Skeletal muscle tissue (tissue), 4 donors: Measurements from ENCODE around the gene ADGRG3. TPM values are rescaled to one million over a fixed set of nuclear protein-coding genes. Genes with fewer than 3 reads are reported as not detected.

Experiments used
- H3K27ac ChIP-seq: one replicate; pipeline ENCODE4 v1.7.0; 2013; ENCODE audit warnings: mild to moderate bottlenecking, low read depth, low read length, inconsistent platforms
- H3K27me3 ChIP-seq, 3 donors: one replicate each; pipeline ENCODE4 v1.7.0; 2013; ENCODE audit warnings: low read length in 3 of 3; ENCODE audit not compliant: control insufficient read depth in 3 of 3, insufficient read depth in 3 of 3
- H3K36me3 ChIP-seq, 3 donors: one replicate each; pipeline ENCODE4 v1.7.0; 2013; ENCODE audit warnings: low read length in 3 of 3; ENCODE audit not compliant: control insufficient read depth in 3 of 3, insufficient read depth in 3 of 3
- H3K4me1 ChIP-seq, 3 donors: one replicate each; pipeline ENCODE4 v1.7.0; 2013; ENCODE audit warnings: low read length in 3 of 3, mild to moderate bottlenecking in 3 of 3; ENCODE audit not compliant: control insufficient read depth in 3 of 3, insufficient read depth in 3 of 3
- H3K4me3 ChIP-seq, 3 donors: one replicate each; pipeline ENCODE4 v1.7.0; 2013; ENCODE audit warnings: low read length in 3 of 3
- H3K9ac ChIP-seq, 3 donors: one replicate each; pipeline ENCODE4 v1.7.0; 2013; ENCODE audit warnings: low read length in 3 of 3, mild to moderate bottlenecking in 3 of 3, moderate library complexity in 2 of 3, low read depth in 1 of 3
- H3K9me3 ChIP-seq, 3 donors: one replicate each; pipeline ENCODE4 v1.7.0; 2013; ENCODE audit warnings: low read length in 3 of 3; ENCODE audit not compliant: control insufficient read depth in 3 of 3
- total RNA-seq: library from RNA; depleted of rRNA; stranded (reverse); fragments of >200 nt; gene quantifications from one replicate; pipeline ENCODE4 v1.2.3, GENCODE V29; 2014
- donor health status: Osteomylitis.

Gene ADGRG3
- total RNA-seq = 0.52 TPM

GRCh38 chr16:57668263-57668571 lies at the start of gene ADGRG3:
Gene ADGRG3, plus strand, starts transcription at chr16:57668306. Its CDS starts 42 bp downstream, at chr16:57668348.
- Histone ChIP-seq H3K36me3 (no peaks in the 10 kb centered on the region), H3K27me3 (peaks cover 3 to 11% (median 5%) of the 10 kb centered on the region in 3 donors), H3K9ac (no peak within 1 kb of the TSS), H3K9me3 (no peaks in the 10 kb centered on the region), H3K4me1 (no peaks in the 10 kb centered on the region), H3K4me3 (no peak within 1 kb of the TSS), H3K27ac (no peak within 1 kb of the TSS)

- H3K27me3 ChIP-seq = peaks cover 0 to 3% (median 0%) of the 10 kb centered on the region in 3 donors
- peaks cover 0 to 10% (median 9%) of the 10 kb centered on the region in 3 donors for H3K4me1 ChIP-seq
- no peak overlapping the region for H3K4me3 ChIP-seq
- no peaks in the 10 kb centered on the region for H3K9me3 ChIP-seq
- no peaks in the 10 kb centered on the region for H3K36me3 ChIP-seq
- no peak overlapping the region for H3K9ac ChIP-seq
- no peak overlapping the region for H3K27ac ChIP-seq
These were observed 48.9 kb upstream of the ADGRG3 start for GRCh38 chr16:57619133-57619605.

- Histone ChIP-seq H3K27ac (no peak overlapping the region), H3K9ac (no peak overlapping the region), H3K4me3 (no peak overlapping the region), H3K36me3 (no peaks in the 10 kb centered on the region), H3K9me3 (no peaks in the 10 kb centered on the region), H3K4me1 (peaks cover 0 to 16% (median 15%) of the 10 kb centered on the region in 3 donors), H3K27me3 (peaks cover 0 to 3% (median 0%) of the 10 kb centered on the region in 3 donors)
These were observed 48.3 kb upstream of the ADGRG3 start for GRCh38 chr16:57619606-57620334.

GRCh38 chr16:57620335-57621231 lies 47.5 kb upstream of the ADGRG3 start:
- no peak overlapping the region for H3K9ac ChIP-seq
- no peaks in the 10 kb centered on the region for H3K36me3 ChIP-seq
- H3K9me3 ChIP-seq = no peaks in the 10 kb centered on the region
- H3K4me1 ChIP-seq = peaks cover 0 to 19% (median 15%) of the 10 kb centered on the region in 3 donors
- peaks cover 0 to 8% (median 0%) of the 10 kb centered on the region in 3 donors for H3K27me3 ChIP-seq
- no peak overlapping the region for H3K27ac ChIP-seq
- H3K4me3 ChIP-seq = no peak overlapping the region

- H3K27me3 ChIP-seq = peaks cover 0 to 8% (median 0%) of the 10 kb centered on the region in 3 donors
- no peak overlapping the region for H3K9ac ChIP-seq
- no peaks in the 10 kb centered on the region for H3K36me3 ChIP-seq
- no peaks in the 10 kb centered on the region for H3K9me3 ChIP-seq
- H3K4me3 ChIP-seq = no peak overlapping the region
- peaks cover 0 to 19% (median 15%) of the 10 kb centered on the region in 3 donors for H3K4me1 ChIP-seq
- no peak overlapping the region for H3K27ac ChIP-seq
These were observed 46.4 kb upstream of the ADGRG3 start for GRCh38 chr16:57621521-57622271.

- H3K27ac ChIP-seq = no peak overlapping the region
- H3K4me1 ChIP-seq = peaks cover 2 to 21% (median 15%) of the 10 kb centered on the region in 3 donors
- no peaks in the 10 kb centered on the region for H3K36me3 ChIP-seq
- no peaks in the 10 kb centered on the region for H3K9me3 ChIP-seq
- no peak overlapping the region for H3K9ac ChIP-seq
- no peak overlapping the region for H3K4me3 ChIP-seq
- peaks cover 2 to 11% (median 4%) of the 10 kb centered on the region in 3 donors for H3K27me3 ChIP-seq
These were observed 45.5 kb upstream of the ADGRG3 start for GRCh38 chr16:57622361-57623250.

- Histone ChIP-seq H3K27me3 (peaks cover 11 to 18% (median 13%) of the 10 kb centered on the region in 3 donors), H3K36me3 (no peaks in the 10 kb centered on the region), H3K9ac (no peak overlapping the region), H3K4me1 (peaks cover 7 to 29% (median 21%) of the 10 kb centered on the region in 3 donors), H3K27ac (no peak overlapping the region), H3K9me3 (no peaks in the 10 kb centered on the region), H3K4me3 (no peak overlapping the region)
These were observed 44.7 kb upstream of the ADGRG3 start for GRCh38 chr16:57623251-57624043.

GRCh38 chr16:57624044-57624688 lies 43.9 kb upstream of the ADGRG3 start:
- Histone ChIP-seq H3K27me3 (peaks cover 18 to 25% (median 19%) of the 10 kb centered on the region in 3 donors), H3K9me3 (no peaks in the 10 kb centered on the region), H3K27ac (no peak overlapping the region), H3K9ac (no peak overlapping the region), H3K4me1 (peaks cover 7 to 34% (median 25%) of the 10 kb centered on the region in 3 donors), H3K36me3 (no peaks in the 10 kb centered on the region), H3K4me3 (no peak overlapping the region)
